Testis (tissue), 3 donors: ENCODE results near the gene DNAL1. TPM values are rescaled to one million over a fixed set of nuclear protein-coding genes. Genes with fewer than 3 reads are reported as not detected.

ENCODE experiments used
- DNase-seq: peaks from one replicate; pipeline ENCODE4 v3.0.0-alpha.2; 2019
- H3K27ac ChIP-seq, 2 donors: fragments of 200-600 bp; sonication (generic); one replicate each; pipeline ENCODE4 v1.5.1; 2019
- H3K27me3 ChIP-seq: fragments of 200-600 bp; sonication (generic); one replicate; pipeline ENCODE4 v1.5.1; 2019
- H3K36me3 ChIP-seq: fragments of 200-600 bp; sonication (generic); one replicate; pipeline ENCODE4 v1.5.1; 2017; ENCODE audit warnings: low read depth; ENCODE audit errors: missing control alignments
- H3K4me1 ChIP-seq: fragments of 200-600 bp; sonication (generic); one replicate; pipeline ENCODE4 v1.5.1; 2019
- H3K4me3 ChIP-seq, 2 donors: fragments of 200-600 bp; sonication (generic); one replicate each; pipeline ENCODE4 v1.5.1; 2017 to 2019
- H3K9me3 ChIP-seq: fragments of 200-600 bp; sonication (generic); one replicate; pipeline ENCODE4 v1.5.1; 2017
- POLR2A ChIP-seq: fragments of 450-650 bp; IDR thresholded peaks from one replicate; pipeline ENCODE4 v1.6.1; 2017; ENCODE audit warnings: antibody characterized with exemption, mild to moderate bottlenecking, moderate library complexity
- WGBS, 2 donors: methylation state at CpG; one replicate each; pipeline ENCODE4 v1.1.5; 2018; 5-methylcytosine and 5-hydroxymethylcytosine counted together
- intact Hi-C: fragments of 100-400 bp; cut with DNase I; formaldehyde crosslinking; loops from one replicate; pipeline ENCODE4 v1.15.1; 2023; ENCODE audit warnings: low total_unique reads
- polyA plus RNA-seq: library from polyadenylated mRNA; stranded (reverse); fragments of 350-450 nt; fragmentation: Illumina TruSeq; extraction: RNeasy Lipid Tissue Mini Kit (QIAGEN cat#74804); gene quantifications from one replicate; pipeline ENCODE4 v1.2.3, GENCODE V29; 2014; ENCODE audit warnings: low read depth, low replicate concordance; ENCODE audit not compliant: insufficient read depth
- total RNA-seq, 2 donors: library from RNA; depleted of rRNA; stranded (reverse); fragments of >200 nt; gene quantifications; one replicate each; pipeline ENCODE4 v1.2.3, GENCODE V29; 2016
- TF ChIP-seq, protein P1 (sequence below), 3 experiments: fragments of 450-650 bp in 2 of 3; fragments of 200-600 bp in 1 of 3; sonication (generic) in 1 of 3; IDR thresholded peaks; one replicate each; pipeline ENCODE4 v1.5.1; 2016 to 2019; ENCODE audit warnings: antibody characterized with exemption in 3 of 3, mild to moderate bottlenecking in 2 of 3, moderate library complexity in 1 of 3

Gene DNAL1
- total and polyA plus RNA-seq, 3 donors from 2014 or later: 14.6 to 136 (median 19.0) TPM

GRCh38 chr14:73666583-73666982 is 21.8 kb downstream of the DNAL1 start:
- H3K36me3 ChIP-seq: no peaks in the 10 kb centered on the region
- 71 to 79% methylated on average over 5 of the region's 5 CpGs for WGBS, 2 donors
- intact Hi-C loops: no loop called here
- peaks cover 2% of the 10 kb centered on the region for H3K4me1 ChIP-seq
- TF ChIP-seq, protein P1, sequence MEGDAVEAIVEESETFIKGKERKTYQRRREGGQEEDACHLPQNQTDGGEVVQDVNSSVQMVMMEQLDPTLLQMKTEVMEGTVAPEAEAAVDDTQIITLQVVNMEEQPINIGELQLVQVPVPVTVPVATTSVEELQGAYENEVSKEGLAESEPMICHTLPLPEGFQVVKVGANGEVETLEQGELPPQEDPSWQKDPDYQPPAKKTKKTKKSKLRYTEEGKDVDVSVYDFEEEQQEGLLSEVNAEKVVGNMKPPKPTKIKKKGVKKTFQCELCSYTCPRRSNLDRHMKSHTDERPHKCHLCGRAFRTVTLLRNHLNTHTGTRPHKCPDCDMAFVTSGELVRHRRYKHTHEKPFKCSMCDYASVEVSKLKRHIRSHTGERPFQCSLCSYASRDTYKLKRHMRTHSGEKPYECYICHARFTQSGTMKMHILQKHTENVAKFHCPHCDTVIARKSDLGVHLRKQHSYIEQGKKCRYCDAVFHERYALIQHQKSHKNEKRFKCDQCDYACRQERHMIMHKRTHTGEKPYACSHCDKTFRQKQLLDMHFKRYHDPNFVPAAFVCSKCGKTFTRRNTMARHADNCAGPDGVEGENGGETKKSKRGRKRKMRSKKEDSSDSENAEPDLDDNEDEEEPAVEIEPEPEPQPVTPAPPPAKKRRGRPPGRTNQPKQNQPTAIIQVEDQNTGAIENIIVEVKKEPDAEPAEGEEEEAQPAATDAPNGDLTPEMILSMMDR (IDR thresholded peaks at IDR 0.05): no peak
- TF ChIP-seq POLR2A: no peak
- H3K27me3 ChIP-seq: no peaks in the 10 kb centered on the region
- DNase-seq: no peak
- no peak overlapping the region for H3K27ac ChIP-seq
- H3K9me3 ChIP-seq: no peaks in the 10 kb centered on the region
- H3K4me3 ChIP-seq: no peak overlapping the region

DNA sequence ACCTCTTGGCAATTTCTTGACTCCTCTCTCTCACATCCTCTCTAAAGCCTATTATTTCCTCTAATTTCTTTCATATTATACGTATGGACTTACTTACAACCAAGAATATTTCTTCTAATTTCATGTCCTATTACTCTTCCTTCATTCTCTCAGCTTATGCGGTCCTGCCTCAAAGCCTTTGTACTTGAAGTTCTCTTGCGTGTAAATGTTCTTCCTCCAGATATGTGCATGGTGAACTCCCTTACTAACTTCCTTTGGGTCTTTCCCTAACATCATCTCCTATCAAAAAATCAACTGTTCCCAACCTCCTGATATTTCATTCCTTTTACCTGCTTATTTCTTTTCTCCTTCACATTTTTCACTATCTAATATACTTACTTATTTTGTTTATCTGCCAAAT is 23.1 kb downstream of the DNAL1 start:
- TF ChIP-seq, protein P1 (IDR thresholded peaks at IDR 0.05): no peak
- TF ChIP-seq POLR2A: no peak
- Histone ChIP-seq H3K4me1 (peaks cover 2% of the 10 kb centered on the region), H3K36me3 (no peaks in the 10 kb centered on the region), H3K27me3 (no peaks in the 10 kb centered on the region), H3K27ac (no peak overlapping the region), H3K4me3 (no peak overlapping the region), H3K9me3 (no peaks in the 10 kb centered on the region)
- 79 to 83% methylated on average over 3 of the region's 3 CpGs for WGBS, 2 donors
- DNase-seq: no peak
- intact Hi-C loops: no loop called here

DNA sequence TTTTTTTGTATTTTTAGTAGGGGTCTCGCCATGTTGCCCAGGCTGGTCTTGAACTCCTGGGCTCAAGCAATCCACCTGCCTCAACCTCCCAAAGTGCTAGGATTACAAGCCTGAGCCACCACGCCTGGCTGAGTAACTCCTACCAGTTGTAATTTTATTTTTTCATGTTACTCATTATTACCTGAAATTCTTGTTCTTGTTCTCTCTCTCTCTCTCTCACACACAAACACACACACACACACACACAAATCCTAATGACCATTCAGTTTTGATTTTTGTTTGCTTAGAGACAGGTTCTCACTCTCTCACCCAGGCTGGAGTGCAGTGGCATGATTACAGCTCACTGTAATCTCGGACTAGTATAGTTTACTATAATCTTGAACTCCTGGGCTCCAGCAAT is 30.2 kb downstream of the DNAL1 start:
- WGBS, 2 donors: 93 to 96% methylated on average over 3 of the region's 3 CpGs
- DNase-seq: no peak
- no peaks in the 10 kb centered on the region for H3K4me1 ChIP-seq
- no peak overlapping the region for H3K27ac ChIP-seq
- H3K36me3 ChIP-seq: no peaks in the 10 kb centered on the region
- no peaks in the 10 kb centered on the region for H3K27me3 ChIP-seq
- no peaks in the 10 kb centered on the region for H3K9me3 ChIP-seq
- TF ChIP-seq, protein P1 (IDR thresholded peaks at IDR 0.05): no peak
- no peak for TF ChIP-seq POLR2A
- intact Hi-C loops: no loop called here
- no peak overlapping the region for H3K4me3 ChIP-seq

DNA sequence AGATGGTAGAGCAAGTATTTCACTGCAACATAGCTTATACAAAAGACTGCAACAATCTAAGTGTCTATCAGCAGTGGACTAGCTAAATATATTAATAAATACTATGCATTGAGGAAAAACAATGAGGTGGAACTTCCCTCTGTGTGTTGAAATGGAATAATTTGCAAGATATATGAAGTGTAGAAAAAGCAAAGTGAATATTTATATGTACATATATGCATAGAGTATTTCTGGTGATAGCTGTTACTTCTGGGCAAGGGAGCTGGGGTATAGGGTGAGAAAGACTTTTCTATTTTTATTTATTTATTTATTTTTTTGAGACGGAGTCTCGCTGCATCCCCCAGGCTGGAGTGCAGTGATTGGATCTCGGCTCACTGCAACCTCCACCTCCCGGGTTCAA is 33.9 kb downstream of the DNAL1 start:
- H3K27ac ChIP-seq: no peak overlapping the region
- intact Hi-C loops: no loop called here
- 91 to 98% methylated on average over 4 of the region's 4 CpGs for WGBS, 2 donors
- no peak for DNase-seq
- TF ChIP-seq POLR2A: no peak
- TF ChIP-seq, protein P1 (IDR thresholded peaks at IDR 0.05): no peak
- H3K27me3 ChIP-seq: no peaks in the 10 kb centered on the region
- no peaks in the 10 kb centered on the region for H3K36me3 ChIP-seq
- no peaks in the 10 kb centered on the region for H3K4me1 ChIP-seq
- H3K4me3 ChIP-seq: no peak overlapping the region
- H3K9me3 ChIP-seq: no peaks in the 10 kb centered on the region

DNA sequence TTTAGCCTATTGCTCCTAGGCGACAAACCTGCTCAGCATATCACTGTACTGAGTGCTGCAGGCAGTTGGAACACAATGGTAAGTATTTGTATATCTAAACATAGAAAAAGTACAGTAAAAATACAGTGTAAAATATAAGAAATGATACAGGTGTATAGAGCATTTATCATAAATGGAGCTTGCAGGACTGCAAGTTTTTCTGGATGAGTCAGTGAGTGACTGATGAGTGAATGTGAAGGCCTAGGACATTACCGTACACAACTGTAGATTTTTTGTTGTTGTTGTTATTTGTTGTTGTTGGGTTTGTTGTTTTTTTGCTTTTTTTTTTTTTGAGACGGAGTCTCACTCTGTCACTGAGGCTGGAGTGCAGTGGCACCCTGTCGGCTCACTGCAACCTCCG is 36.0 kb downstream of the DNAL1 start:
- H3K4me3 ChIP-seq: no peak overlapping the region
- no peaks in the 10 kb centered on the region for H3K27me3 ChIP-seq
- no peaks in the 10 kb centered on the region for H3K36me3 ChIP-seq
- WGBS, 2 donors: 92 to 94% methylated on average over 5 of the region's 5 CpGs
- TF ChIP-seq, protein P1 (IDR thresholded peaks at IDR 0.05): no peak
- no peak for TF ChIP-seq POLR2A
- no peaks in the 10 kb centered on the region for H3K9me3 ChIP-seq
- H3K4me1 ChIP-seq: peaks cover 6% of the 10 kb centered on the region
- intact Hi-C loops: no loop called here
- H3K27ac ChIP-seq: no peak overlapping the region
- DNase-seq: no peak
